GM12892 (cell line): ENCODE results near the gene TMEM178B.

ENCODE experiments used
- POLR2A ChIP-seq: IDR thresholded peaks from 2 replicates; pipeline ENCODE4 v1.6.1; 2011; ENCODE audit warnings: low read depth, low read length, control low read depth
- POLR2AphosphoS5 ChIP-seq: IDR thresholded peaks from 2 replicates; pipeline ENCODE4 v1.6.1; 2011; ENCODE audit warnings: low read depth, low read length, control low read depth
- TAF1 ChIP-seq: IDR thresholded peaks from 2 replicates; pipeline ENCODE4 v1.6.1; 2011; ENCODE audit warnings: low read depth, mild to moderate bottlenecking, control low read depth, low read length, borderline replicate concordance

GRCh38 chr7:141361479-141361878 lies 287.6 kb downstream of the TMEM178B start:
- TF ChIP-seq POLR2AphosphoS5: no peak
- no peak for TF ChIP-seq POLR2A
- TF ChIP-seq TAF1: no peak
